Right lobe of liver (tissue), 4 donors: ENCODE results near the gene ASIC2.

Experiments used
- CTCF ChIP-seq, 4 donors: fragments of 200-600 bp in 3 of 4; fragments of 450-650 bp in 1 of 4; IDR thresholded peaks; one replicate each; pipeline versions ENCODE4 v1.5.1 to v1.8.0; 2016 to 2022; ENCODE audit warnings: antibody characterized with exemption in 4 of 4, mild to moderate bottlenecking in 2 of 4
- POLR2A ChIP-seq: fragments of 450-650 bp; IDR thresholded peaks from one replicate; pipeline ENCODE4 v1.6.1; 2017; ENCODE audit warnings: antibody characterized with exemption, mild to moderate bottlenecking
- donor health status: DM: no; HTN: no; CAD: no.
- donor health status: DM: no; HTN: no; CAD: no.
- donor health status: DM: no; HTN: yes; CAD: no.

- TF ChIP-seq CTCF (IDR thresholded peaks at IDR 0.05): no peak
- no peak for TF ChIP-seq POLR2A
Observed at GRCh38 chr17:32998887-32999228, 294.2 kb downstream of the ASIC2 start.
